GM21528 (cell line): ENCODE data around the gene LHX4.
"Not testable (repeated sequence)": the region's sequence is repeated elsewhere in the genome, so short reads cannot be mapped to it uniquely, and the experiment has no call there.

Source experiments
- ATAC-seq: cut with Tn5 transposase; IDR thresholded peaks from one replicate; pipeline ENCODE4 v1.9.1; 2021; ENCODE audit warnings: mild to moderate bottlenecking, moderate library complexity; ENCODE audit not compliant: unreplicated experiment, low FRiP score

Gene LHX4

DNA sequence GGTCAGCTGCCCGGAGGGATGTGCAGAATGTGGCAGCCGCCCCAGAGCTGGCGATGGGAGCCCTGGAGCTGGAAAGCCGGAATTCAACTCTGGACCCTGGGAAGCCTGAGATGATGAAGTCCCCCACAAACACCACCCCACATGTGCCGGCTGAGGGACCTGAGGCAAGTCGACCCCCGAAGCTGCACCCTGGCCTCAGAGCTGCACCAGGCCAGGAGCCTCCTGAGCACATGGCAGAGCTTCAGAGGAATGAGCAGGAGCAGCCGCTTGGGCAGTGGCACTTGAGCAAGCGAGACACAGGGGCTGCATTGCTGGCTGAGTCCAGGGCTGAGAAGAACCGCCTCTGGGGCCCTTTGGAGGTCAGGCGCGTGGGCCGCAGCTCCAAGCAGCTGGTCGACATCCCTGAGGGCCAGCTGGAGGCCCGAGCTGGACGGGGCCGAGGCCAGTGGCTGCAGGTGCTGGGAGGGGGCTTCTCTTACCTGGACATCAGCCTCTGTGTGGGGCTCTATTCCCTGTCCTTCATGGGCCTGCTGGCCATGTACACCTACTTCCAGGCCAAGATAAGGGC, 33.5 kb upstream of the LHX4 start:
- no peak for ATAC-seq

DNA sequence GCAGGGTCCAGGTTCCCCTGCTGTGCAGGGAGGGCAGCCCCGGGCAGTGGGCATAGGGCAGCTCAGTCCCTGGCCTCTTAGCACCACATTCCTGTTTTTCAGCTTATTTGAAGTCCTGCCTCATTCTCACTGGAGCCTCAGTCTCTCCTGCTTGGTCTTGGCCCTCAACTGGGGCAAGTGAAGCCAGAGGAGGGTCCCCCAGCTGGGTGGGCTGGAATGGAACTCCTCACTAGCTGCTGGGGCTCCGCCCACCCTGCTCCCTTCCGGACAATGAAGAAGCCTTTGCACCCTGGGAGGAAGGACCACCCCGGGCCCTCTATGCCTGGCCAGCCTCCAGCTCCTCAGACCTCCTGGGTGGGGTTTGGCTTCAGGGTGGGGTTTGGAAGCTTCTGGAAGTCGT, 32.8 kb upstream of the LHX4 start:
- no peak for ATAC-seq

DNA sequence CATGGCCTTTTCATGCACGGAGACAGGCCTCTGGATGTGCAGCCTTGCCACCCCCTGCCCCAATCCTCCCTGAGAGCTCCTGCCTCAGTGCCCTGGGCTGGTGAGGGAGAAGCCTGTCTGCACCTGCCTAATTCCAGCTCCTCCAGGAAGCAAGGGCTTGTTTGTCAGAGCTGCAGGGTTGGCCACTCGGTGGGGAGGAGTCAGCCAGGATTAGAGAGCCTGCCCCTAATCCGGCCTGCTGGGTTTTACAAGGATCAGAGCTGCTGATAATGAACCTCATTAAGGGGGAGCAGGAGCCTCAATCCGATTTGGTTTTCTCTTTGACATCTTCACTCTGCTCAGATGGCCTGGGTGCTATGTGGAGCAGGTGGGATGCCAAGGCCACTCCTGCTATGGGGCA, 31.9 kb upstream of the LHX4 start:
- ATAC-seq = no peak

- no peak for ATAC-seq
Observed at GRCh38 chr1:180198611-180199010, 31.5 kb upstream of the LHX4 start.

DNA sequence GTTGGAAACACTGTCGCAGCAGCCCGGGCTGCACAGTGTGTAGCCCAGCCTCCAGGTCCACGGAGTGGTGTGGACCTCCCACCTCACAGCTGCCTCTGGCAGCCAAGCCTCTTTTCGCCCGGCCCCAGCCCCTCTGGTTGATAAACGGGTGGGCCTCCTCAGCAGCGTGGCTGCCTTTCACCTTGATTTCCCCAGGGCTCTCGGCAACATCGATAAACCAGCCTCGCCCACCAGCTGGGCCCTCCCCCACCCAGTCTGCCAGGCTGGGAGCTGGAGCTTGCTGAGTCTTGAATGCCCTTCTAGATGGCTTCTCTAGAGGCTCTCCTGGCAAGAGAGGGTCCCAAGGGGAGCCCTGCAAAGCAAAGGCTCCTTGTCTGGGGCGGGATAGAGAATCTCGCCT, 31.0 kb upstream of the LHX4 start:
- no peak for ATAC-seq

- ATAC-seq = no peak
Observed at GRCh38 chr1:180201451-180202200, 28.4 kb upstream of the LHX4 start.

DNA sequence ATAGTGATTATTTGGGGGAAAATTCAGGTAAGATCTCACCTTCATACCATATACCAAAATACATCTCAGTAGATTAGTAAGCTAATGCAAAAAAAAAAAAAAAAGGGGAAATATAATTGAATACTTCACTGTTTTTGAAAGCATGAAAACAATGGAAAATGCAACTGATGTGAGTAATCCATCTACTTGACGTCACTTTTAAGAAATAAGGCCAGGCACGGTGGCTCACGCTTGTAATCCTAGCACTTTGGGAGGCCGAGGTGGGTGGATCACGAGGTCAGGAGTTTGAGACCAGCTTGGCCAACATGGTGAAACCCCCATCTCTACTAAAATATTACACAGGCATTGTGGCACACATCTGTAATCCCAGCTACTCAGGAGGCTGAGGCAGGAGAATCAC, 27.5 kb upstream of the LHX4 start:
- not testable (repeated sequence) for ATAC-seq

GRCh38 chr1:180204231-180204630, 25.8 kb upstream of the LHX4 start:
- ATAC-seq = no peak

- ATAC-seq = no peak
Observed at GRCh38 chr1:180206581-180206980, 23.5 kb upstream of the LHX4 start.

DNA sequence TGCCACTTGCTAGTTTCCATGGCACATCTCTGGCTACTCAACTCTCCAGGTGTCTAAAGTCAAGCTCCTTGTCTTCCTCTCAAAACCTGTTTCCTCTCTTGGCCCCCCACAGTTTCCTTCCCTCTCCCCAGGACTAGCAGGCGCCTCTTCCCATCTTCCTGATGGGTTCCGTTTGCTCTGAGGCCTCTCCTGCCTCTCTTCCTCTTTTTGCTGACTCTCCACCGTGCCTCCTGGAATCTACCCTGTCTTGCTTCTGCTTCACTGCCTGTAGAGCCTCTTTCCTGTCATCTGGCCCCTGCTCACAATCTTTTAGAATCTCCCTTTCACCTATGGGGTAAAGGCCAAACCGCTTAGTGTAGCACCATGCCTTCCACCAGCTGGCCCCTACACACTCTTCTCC, 21.8 kb upstream of the LHX4 start:
- ATAC-seq = no peak

DNA sequence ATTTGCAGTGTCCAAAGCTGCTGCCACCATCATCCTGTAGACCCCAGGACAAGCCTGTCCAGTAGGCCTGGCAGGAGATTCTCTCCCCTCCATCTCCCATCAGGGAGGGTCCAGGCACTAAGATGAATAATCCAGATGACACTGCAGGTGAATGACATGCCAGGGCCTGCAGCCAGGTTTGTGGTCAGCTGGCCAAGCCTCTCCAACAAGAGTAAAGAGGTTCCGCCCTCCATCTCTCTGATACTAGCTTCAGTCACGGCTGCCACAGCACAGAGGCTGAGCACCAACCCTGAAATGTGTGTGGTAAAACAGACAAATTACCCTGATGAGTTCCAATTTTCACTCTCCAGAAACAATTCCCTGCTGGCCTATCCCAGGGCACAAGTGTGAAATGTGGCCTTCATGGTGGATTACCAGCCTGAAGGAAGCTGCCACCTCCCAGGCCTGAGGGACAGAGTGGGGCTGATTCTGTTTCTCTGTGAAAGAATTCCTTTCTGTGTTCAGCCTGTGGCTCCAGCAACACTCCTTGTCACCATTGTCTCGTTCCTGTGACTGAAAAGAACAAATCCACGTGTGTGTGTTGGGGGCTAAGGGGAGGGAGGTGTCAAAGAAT, 19.9 kb upstream of the LHX4 start:
- no peak for ATAC-seq

GRCh38 chr1:180211156-180211859, 18.8 kb upstream of the LHX4 start:
- no peak for ATAC-seq

GRCh38 chr1:180211860-180212229, 18.2 kb upstream of the LHX4 start:
- no peak for ATAC-seq

- ATAC-seq = no peak
Observed at GRCh38 chr1:180213401-180214170, 16.5 kb upstream of the LHX4 start.

DNA sequence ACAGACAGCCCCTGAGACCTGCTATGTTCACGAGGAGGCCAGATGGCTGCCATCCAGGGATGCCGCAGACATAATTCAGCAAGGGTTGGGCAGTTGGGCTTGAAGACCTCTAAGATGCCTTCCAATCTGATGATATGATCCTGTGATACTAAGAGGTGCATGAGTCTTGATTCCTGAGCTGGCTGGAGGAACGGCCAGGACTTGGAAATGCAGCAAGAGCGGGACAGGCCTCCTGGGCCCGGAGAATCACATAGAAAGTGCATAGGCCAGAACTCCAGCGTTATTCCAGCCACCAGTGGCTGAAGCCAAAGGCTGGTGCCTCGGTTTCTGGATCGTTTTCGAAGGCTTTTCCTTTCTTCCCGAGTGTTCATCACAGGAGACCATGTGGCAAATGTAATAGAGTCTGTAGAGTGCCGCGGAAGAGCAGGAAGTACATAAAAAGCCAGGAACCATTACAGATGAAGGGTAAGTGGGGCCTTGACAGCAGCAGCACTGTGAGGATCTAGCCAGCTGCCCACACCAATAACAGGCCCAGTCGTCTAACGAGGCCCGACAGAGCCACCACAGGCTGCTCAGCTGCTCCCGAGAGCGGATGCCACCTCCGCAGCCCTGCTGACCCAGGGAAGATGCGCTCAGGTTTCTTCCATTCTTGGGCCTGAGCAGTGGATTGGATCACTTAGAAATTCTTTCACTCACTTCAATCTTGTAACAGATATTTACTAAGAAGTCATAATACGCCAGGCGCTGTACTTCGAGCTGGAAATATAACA, 14.0 kb upstream of the LHX4 start:
- no peak for ATAC-seq

GRCh38 chr1:180217006-180217405, 13.1 kb upstream of the LHX4 start:
- no peak for ATAC-seq

DNA sequence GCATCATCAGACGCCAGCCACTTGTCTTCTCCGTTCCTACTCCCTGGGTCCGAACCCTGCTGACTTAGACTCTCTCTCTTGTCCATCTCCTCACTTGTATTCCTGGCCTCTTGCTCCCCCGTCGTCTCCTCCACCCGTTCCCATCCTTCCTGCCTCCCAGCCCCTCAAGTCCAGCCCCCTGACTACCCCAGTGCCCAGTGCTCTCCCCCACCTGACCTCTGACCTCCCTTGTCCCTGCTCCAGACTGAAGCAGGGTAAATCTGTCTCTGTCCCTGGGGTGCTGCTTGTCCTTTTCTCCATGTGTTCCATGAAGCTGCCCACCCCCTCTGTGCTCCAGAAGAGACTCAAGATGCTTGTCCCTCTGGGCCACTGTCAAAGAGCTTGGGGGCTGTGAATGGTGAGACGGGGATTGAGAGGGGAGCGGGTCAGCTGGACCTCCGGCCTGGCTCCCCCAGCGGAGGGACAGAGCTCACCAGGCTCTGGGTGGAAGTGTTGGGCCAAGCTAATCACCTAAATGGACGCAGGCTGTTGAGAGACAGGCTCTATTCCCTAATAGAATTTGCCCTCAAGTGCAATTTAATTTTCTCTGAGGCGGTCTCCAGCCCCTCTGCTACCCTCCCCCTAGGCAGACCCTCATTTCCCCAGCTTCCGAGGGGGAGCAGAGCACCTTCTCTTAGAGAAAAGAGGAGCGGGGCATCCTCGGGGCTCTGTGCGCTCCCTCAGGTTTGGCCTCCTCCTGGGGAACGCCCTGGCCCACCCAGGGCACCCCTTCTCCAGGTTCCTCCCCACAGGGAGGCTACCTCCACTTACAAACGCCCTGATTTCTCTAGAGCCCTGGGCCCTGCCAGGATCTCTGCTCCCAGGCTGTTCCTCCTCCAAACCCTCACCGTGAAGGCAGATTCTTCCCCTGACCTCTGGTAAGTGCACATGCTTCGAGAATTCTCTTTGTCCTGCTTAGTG, 11.0 kb upstream of the LHX4 start:
- no peak for ATAC-seq

GRCh38 chr1:180219776-180220175, 10.3 kb upstream of the LHX4 start:
- no peak for ATAC-seq

DNA sequence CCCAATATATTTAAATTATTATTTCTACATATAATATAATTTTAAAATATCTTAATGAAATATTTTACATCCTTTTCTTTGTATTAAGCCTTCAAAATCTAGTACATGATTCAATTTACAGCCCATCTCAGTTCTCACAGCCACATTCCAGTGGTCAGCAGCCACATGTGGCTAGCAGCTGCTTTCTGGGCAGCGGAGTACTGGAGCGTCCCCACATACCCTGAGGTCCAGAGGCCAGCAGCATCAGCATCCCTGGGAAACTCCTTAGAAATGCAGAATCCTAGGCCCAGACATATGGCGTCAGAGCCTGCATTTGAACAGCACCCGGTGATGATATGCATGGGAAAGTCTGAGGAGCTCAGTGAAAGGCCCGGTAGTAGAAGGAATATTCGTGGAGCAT, 8.6 kb upstream of the LHX4 start:
- ATAC-seq = no peak
